Spinal cord (tissue), 10 donors: ENCODE results near the gene ANAPC16. TPM values are rescaled to one million over a fixed set of nuclear protein-coding genes. Genes with fewer than 3 reads are reported as not detected.

Experiments
- DNase-seq, 6 donors: peaks; one replicate each; pipeline versions ENCODE4 v3.0.0 to v3.0.0-alpha.2; 2013 to 2015; ENCODE audit warnings: low spot score in 6 of 6, low read depth in 4 of 6
- H3K27ac ChIP-seq: one replicate; pipeline ENCODE4 v1.5.1; 2013; ENCODE audit warnings: low read depth, low read length, control low read depth
- H3K27me3 ChIP-seq: one replicate; pipeline ENCODE4 v1.6.1; 2013; ENCODE audit warnings: low read length; ENCODE audit not compliant: control insufficient read depth, insufficient read depth
- H3K36me3 ChIP-seq: one replicate; pipeline ENCODE4 v1.6.1; 2013; ENCODE audit warnings: low read length; ENCODE audit not compliant: control insufficient read depth, insufficient read depth
- H3K4me1 ChIP-seq: one replicate; pipeline ENCODE4 v1.6.1; 2013; ENCODE audit warnings: low read length; ENCODE audit not compliant: control insufficient read depth, insufficient read depth
- H3K4me3 ChIP-seq: one replicate; pipeline ENCODE4 v1.5.1; 2013; ENCODE audit warnings: low read depth, low read length, control low read depth
- H3K9me3 ChIP-seq: one replicate; pipeline ENCODE4 v1.6.1; 2013; ENCODE audit warnings: low read length; ENCODE audit not compliant: control insufficient read depth, insufficient read depth
- WGBS: methylation state at CpG from one replicate; pipeline ENCODE4 v1.1.5; 2013; ENCODE audit warnings: missing lambda C conversion rate; ENCODE audit not compliant: insufficient coverage; 5-methylcytosine and 5-hydroxymethylcytosine counted together
- polyA plus RNA-seq, 2 donors: library from polyadenylated mRNA; unstranded; fragments of 120-200 nt; gene quantifications; one replicate each; pipeline ENCODE4 v1.2.1, GENCODE V29; 2013; ENCODE audit not compliant: insufficient read length in 2 of 2
- total RNA-seq, 2 donors: library from RNA; depleted of rRNA in 1 of 2; stranded (reverse); fragments of 120-200 nt in 1 of 2; fragments of >200 nt in 1 of 2; gene quantifications; one replicate each; pipeline versions ENCODE4 v1.2.3 to v1.2.4, GENCODE V29; 2013 to 2014
- donor health status: healthy.

Gene ANAPC16
- total and polyA plus RNA-seq, 4 donors, result 57.7 to 88.7 (median 76.5) TPM

DNA sequence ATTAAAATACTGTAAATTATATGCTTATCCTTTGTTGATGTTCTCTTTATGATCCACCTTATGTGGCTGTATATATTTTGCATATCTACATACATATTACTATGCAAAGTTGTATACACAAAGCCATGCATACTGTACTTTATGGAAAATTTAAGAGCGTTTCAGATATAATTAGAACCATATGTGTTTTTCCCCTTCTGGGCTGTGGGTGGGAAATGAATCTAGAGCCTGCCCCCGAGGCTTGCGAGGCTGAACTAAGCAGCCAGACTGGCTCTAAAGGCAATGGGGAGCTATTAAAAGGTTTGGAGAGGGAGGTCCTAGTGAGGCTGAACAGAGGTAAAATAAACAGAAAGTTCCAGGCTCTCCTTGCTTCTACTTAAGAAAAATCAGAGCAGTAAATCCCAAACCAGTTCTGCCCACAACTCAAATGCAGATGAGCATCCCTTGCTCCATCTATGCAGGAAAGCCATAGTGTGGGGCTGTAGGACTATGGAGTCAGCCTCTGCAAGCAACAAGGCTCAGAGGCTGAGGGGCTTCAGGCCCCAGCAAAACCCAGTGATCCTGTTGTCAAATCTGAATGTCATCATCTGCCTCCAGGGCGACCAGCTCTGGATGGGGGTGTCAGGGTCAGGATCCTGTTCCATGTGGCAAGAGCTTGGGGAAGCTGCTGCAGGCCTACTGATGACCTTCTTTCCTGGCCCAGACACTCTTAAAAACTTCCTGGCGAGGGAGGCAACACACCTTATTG, 43.9 kb downstream of the ANAPC16 start:
- WGBS, result 50% methylated on average over 1 of the region's 5 CpGs
- Histone ChIP-seq H3K9me3 (no peaks in the 10 kb centered on the region), H3K4me3 (no peak overlapping the region), H3K4me1 (peaks cover 40% of the 10 kb centered on the region), H3K27ac (peak overlapping the region; percentile 99), H3K36me3 (no peaks in the 10 kb centered on the region), H3K27me3 (no peaks in the 10 kb centered on the region)
- peak in 2 of 6 donors; percentile 24 to 61 for DNase-seq

GRCh38 chr10:72260239-72260975, 44.6 kb downstream of the ANAPC16 start:
- Histone ChIP-seq H3K36me3 (no peaks in the 10 kb centered on the region), H3K27ac (peak overlapping the region; percentile 99), H3K9me3 (no peaks in the 10 kb centered on the region), H3K27me3 (no peaks in the 10 kb centered on the region), H3K4me1 (peaks cover 33% of the 10 kb centered on the region), H3K4me3 (peak overlapping the region; percentile 76)
- 6% methylated on average over 14 of the region's 19 CpGs for WGBS
- DNase-seq, result peak in 3 of 6 donors; percentile 72 to 94 (median 81)

DNA sequence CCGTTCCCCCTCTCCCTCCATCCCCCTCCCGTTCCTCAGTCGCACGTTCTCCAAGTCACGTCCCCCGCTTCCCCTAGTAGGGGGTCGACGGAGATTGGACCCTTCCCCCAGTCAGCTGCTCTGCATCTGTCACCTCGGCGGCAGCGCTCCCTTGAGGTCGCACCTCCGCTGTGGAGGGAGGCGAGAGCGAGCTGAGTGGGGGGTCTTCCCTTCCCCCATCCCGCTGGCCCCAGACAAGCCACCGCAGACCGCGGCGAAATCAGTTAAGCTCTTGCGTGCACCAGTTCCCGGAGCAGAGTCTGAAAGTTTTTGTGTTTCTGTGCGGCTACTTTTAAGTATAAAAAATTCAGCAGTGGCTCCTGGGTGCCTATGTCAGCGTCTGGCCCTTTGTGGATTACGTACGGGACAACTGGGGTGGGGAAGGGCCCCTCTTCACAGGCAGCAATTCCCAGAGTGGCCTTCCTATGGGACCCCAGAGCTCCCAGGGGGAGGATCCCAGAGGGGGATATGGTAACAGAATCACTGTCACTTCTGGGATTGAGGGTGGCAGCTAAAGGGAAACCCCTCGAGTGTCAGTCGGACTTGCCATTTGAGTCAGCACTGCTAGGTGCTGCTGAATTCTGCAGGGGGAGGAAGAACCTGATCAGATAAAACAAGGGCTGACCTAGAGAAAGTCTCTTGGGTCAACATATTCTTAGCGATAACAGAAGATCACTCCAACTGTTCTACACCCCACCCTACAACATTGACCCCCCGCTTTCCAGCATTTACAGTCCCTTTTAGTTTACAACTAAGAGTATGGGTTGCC, 45.4 kb downstream of the ANAPC16 start:
- H3K4me3 ChIP-seq, result peak overlapping the region; percentile 76
- no peaks in the 10 kb centered on the region for H3K27me3 ChIP-seq
- H3K9me3 ChIP-seq, result no peaks in the 10 kb centered on the region
- H3K36me3 ChIP-seq, result no peaks in the 10 kb centered on the region
- peaks cover 29% of the 10 kb centered on the region for H3K4me1 ChIP-seq
- 7% methylated on average over 12 of the region's 30 CpGs for whole genome bisulfite sequencing
- DNase-seq, result peak in 2 of 6 donors; percentile 82 to 95
- peak overlapping the region; percentile 99 for H3K27ac ChIP-seq

GRCh38 chr10:72261784-72262404, 46.1 kb downstream of the ANAPC16 start:
- H3K4me1 ChIP-seq, result peaks cover 29% of the 10 kb centered on the region
- 98% methylated on average over 5 of the region's 7 CpGs for WGBS
- H3K4me3 ChIP-seq, result no peak overlapping the region
- H3K36me3 ChIP-seq, result no peaks in the 10 kb centered on the region
- H3K27me3 ChIP-seq, result no peaks in the 10 kb centered on the region
- no peak for DNase-seq
- peak overlapping the region; percentile 99 for H3K27ac ChIP-seq
- no peaks in the 10 kb centered on the region for H3K9me3 ChIP-seq

- H3K4me1 ChIP-seq, result peaks cover 34% of the 10 kb centered on the region
- H3K27ac ChIP-seq, result no peak overlapping the region
- DNase-seq, result peak in 1 of 6 donors; percentile 20
- 88% methylated on average over 5 of the region's 6 CpGs for WGBS
- no peaks in the 10 kb centered on the region for H3K36me3 ChIP-seq
- no peaks in the 10 kb centered on the region for H3K27me3 ChIP-seq
- no peak overlapping the region for H3K4me3 ChIP-seq
- no peaks in the 10 kb centered on the region for H3K9me3 ChIP-seq
Measured at GRCh38 chr10:72263613-72264241, 47.9 kb downstream of the ANAPC16 start.

DNA sequence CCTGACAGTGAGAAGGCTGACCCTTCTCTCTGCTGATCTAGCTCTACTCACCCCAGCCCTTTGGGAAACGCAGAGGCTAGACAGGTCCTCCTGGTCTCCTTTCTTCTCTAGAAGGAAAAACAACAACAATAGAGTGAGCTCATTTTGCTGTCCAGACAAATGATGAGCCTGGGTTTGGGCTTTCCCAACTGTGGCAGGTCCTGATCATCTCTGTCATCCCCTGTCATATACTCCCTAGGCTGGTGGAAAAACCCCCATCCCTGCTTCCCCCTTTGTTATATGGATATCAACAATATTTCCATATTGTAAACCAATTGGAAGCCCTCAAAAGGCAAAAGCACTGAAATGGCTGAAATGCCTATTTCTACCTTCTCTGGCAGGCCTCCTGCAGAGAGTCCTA, 48.7 kb downstream of the ANAPC16 start:
- no peak overlapping the region for H3K4me3 ChIP-seq
- H3K27ac ChIP-seq, result no peak overlapping the region
- H3K9me3 ChIP-seq, result no peaks in the 10 kb centered on the region
- no peaks in the 10 kb centered on the region for H3K36me3 ChIP-seq
- H3K27me3 ChIP-seq, result no peaks in the 10 kb centered on the region
- 63% methylated on average over 1 of the region's 1 CpG for WGBS
- H3K4me1 ChIP-seq, result peaks cover 33% of the 10 kb centered on the region
- DNase-seq, result no peak

GRCh38 chr10:72265508-72265907, 49.7 kb downstream of the ANAPC16 start:
- no peak overlapping the region for H3K27ac ChIP-seq

GRCh38 chr10:72265990-72266865, 50.4 kb downstream of the ANAPC16 start:
- WGBS, result 89% methylated on average over 2 of the region's 11 CpGs
- no peak overlapping the region for H3K27ac ChIP-seq

More at GRCh38 chr10:72265508-72265907, 49.7 kb downstream of the ANAPC16 start:
- Histone ChIP-seq H3K27me3 (no peaks in the 10 kb centered on the region), H3K4me1 (peaks cover 24% of the 10 kb centered on the region), H3K4me3 (no peak overlapping the region), H3K9me3 (no peaks in the 10 kb centered on the region), H3K36me3 (no peaks in the 10 kb centered on the region)
- WGBS, result 64% methylated on average over 4 of the region's 6 CpGs
- DNase-seq, result no peak

More at GRCh38 chr10:72265990-72266865, 50.4 kb downstream of the ANAPC16 start:
- H3K9me3 ChIP-seq, result no peaks in the 10 kb centered on the region
- H3K4me1 ChIP-seq, result peaks cover 20% of the 10 kb centered on the region
- DNase-seq, result no peak
- H3K36me3 ChIP-seq, result no peaks in the 10 kb centered on the region
- no peaks in the 10 kb centered on the region for H3K27me3 ChIP-seq
- no peak overlapping the region for H3K4me3 ChIP-seq
